22Rv1 (cell line): ENCODE results near the gene NUDT1.

Source experiments
- H3K27ac ChIP-seq: fragments of 450-650 bp; 2 replicates; pipeline ENCODE4 v1.5.1; 2017
- ZFX ChIP-seq: fragments of 450-650 bp; IDR thresholded peaks from 2 replicates; pipeline ENCODE4 v1.6.1; 2017; ENCODE audit warnings: antibody characterized with exemption, borderline replicate concordance
- TF ChIP-seq, protein P1 (sequence below): fragments of 450-650 bp; IDR thresholded peaks from 2 replicates; pipeline ENCODE4 v1.5.1; 2017; ENCODE audit warnings: mild to moderate bottlenecking

Gene NUDT1

DNA sequence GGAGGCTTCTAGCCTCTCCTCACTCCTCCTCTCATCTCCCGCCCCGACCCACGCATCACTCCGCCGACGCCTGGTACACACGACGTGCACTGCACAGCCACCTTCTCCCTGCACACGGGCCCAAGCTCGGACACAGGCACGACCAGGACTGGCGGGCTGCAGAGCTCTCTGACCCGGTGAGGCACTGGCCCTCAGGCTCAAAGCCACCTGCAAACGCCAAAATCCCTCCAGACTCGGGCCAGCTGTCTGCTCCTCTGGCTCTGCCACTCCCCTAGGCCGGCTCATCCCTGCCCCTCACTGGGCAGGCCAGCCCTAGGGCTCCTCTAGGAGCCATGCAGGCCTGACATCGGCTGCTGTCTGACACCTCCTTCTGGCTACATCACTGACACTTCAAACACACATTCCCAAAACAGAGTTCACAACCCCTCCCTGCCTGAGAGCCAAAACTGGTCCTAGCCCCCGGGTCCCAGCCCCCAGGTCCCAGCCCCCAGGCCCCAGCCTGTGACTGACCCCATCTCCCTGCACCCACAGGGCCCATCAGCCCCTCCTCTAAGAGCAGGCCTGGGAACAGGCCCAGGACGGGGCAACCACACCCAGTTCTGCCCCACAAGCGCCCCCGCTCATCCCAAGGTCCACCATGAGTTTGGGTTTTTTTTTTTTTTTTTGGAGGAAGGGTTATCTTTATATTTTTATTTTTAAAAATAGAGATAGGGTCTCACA lies 44.4 kb upstream of the NUDT1 start:
- no peak overlapping the region for H3K27ac ChIP-seq
- TF ChIP-seq, protein P1, sequence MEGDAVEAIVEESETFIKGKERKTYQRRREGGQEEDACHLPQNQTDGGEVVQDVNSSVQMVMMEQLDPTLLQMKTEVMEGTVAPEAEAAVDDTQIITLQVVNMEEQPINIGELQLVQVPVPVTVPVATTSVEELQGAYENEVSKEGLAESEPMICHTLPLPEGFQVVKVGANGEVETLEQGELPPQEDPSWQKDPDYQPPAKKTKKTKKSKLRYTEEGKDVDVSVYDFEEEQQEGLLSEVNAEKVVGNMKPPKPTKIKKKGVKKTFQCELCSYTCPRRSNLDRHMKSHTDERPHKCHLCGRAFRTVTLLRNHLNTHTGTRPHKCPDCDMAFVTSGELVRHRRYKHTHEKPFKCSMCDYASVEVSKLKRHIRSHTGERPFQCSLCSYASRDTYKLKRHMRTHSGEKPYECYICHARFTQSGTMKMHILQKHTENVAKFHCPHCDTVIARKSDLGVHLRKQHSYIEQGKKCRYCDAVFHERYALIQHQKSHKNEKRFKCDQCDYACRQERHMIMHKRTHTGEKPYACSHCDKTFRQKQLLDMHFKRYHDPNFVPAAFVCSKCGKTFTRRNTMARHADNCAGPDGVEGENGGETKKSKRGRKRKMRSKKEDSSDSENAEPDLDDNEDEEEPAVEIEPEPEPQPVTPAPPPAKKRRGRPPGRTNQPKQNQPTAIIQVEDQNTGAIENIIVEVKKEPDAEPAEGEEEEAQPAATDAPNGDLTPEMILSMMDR, result no peak
- no peak for TF ChIP-seq ZFX

DNA sequence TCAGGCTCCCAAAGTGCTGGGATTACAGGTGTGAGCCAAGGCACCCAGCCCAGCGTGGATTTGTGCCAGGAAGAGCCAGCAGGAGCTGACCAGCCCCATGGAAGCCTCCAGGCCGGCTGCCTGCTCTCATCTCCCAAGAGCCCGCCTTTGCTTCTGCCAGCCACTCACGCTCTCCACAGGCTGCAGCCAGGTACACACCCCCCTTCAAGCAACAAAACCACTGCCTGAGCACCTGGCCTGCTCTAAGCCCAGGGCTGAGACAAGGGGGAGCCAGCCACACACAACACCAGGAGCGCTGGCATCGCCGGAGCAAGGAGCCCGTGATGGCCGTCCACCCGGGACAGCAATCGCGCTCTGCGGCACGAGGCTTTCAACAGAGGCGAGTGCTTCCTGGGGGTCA lies 43.8 kb upstream of the NUDT1 start:
- no peak for TF ChIP-seq ZFX
- TF ChIP-seq, protein P1, result no peak
- H3K27ac ChIP-seq, result no peak overlapping the region

DNA sequence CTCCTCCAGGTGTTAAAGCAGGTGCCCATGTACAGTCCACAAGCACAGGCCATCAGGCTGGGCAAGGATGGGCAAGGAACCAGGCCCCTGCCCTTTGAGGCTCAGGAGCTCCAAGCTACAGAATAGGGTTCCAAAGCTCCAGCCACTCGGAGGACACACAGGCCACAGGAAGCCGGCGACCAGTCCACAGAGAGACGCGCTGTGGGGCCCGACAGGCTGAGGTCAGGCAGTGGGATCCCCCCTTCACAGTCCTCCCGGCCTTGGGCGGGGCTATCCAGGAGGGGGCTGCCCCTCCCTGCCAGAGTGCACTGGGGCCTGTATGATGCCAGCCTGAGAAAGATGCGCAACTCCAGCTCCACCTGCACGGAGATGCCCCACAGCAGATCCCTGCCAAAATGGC lies 43.3 kb upstream of the NUDT1 start:
- no peak for TF ChIP-seq ZFX
- TF ChIP-seq, protein P1, result no peak
- H3K27ac ChIP-seq, result no peak overlapping the region

DNA sequence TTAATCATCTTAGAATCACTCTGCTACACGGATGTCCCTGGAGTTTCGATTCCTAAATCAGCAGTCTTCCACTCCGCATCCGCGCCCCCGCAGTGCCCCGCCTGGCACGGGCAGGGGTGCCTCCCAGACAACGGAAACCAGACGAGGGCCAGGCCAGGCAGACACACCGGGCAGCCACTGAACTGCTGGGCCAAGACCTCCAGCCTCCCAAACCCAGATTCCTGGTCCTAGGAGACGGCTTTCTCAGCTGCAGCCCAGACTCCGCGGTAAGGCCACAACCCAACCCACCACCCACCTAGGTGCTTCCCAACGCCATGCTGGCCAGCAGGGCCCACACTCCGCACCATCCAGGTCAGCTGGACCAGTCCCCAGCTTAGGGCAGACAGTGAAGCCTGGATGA lies 42.5 kb upstream of the NUDT1 start:
- TF ChIP-seq ZFX, result no peak
- no peak overlapping the region for H3K27ac ChIP-seq

DNA sequence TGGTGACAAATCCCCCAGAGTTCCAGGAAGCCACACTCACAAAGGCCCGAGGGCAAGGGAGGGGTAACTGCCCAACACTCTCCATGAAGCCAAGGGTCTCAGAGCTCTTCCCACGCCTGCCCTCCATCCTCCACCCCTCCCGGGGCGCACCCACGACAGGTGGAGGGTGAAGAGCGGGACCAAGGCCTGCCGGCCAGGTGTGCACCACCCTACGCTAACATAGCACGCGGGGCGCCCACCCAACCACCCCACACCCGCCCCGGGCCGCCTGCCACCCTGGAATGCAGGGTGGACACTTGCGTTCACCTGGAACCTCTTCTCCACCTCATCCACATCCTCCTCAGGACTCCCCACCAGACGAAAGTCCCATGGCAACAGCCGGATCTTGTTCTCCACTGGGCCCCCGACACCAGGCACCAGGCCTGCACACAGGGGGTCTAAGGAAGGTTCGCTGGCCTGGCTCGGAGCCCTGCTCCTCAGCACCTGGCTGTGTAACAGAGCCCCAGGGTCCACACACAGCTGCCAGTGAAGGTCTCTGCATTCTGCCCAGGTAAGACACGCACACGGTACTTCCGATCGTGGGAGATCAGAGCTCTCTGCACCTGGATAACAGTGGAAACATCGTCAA lies 42.0 kb upstream of the NUDT1 start:
- no peak overlapping the region for H3K27ac ChIP-seq
- TF ChIP-seq ZFX, result no peak
- TF ChIP-seq, protein P1, result no peak

DNA sequence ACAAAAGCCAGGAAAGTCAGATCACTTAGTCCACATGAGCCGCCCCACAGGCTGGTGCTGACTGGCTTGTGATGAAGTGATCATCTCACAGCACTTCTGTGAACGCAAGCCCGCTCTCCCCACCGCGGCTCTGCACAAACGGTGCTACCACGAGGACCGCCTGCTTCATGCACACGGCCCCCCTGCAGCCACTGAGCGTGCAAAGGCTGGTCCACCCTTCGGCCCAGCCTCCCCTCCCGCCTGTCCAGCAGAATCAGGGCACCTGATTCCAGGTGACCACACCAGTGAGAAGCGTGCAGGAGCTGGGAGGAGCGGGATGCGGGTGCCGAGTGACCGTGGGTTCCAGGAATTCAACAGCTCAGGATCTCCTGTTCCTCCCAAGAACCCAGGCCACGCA lies 41.4 kb upstream of the NUDT1 start:
- H3K27ac ChIP-seq, result no peak overlapping the region
- TF ChIP-seq, protein P1, result no peak
- no peak for TF ChIP-seq ZFX

DNA sequence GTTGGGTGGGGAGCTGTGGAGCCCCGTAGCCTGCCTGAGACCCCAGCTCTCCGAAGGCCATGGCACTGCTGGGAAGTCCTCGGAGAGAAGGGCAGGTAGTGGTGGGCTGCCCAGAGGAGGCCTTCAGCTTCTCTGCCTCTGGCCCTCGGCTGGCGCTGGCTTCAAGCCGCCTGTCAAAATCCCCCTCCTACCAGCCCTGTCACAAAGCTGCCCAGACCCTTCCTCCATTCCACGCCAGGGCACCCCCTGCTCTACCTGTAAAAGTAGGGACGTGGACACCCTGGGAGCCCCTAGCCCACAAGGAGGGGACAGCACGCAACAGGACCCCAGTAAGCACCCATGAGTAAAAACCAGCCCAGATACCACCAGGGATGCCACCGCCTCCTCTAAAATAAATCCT lies 40.9 kb upstream of the NUDT1 start:
- H3K27ac ChIP-seq, result no peak overlapping the region
- TF ChIP-seq, protein P1, result no peak
- no peak for TF ChIP-seq ZFX
